Activated CD8-positive, alpha-beta memory T cell treated with anti-CD3 and anti-CD28 coated beads for 1 hour (primary cell): Measurements from ENCODE around the gene GPR50.

Source experiments
- DNase-seq, 2 donors: peaks; one replicate each; pipeline ENCODE4 v3.0.0-alpha.2; 2020; ENCODE audit warnings: low read depth in 1 of 2; ENCODE audit errors: extremely low read depth in 1 of 2

GPR50 gene

DNA sequence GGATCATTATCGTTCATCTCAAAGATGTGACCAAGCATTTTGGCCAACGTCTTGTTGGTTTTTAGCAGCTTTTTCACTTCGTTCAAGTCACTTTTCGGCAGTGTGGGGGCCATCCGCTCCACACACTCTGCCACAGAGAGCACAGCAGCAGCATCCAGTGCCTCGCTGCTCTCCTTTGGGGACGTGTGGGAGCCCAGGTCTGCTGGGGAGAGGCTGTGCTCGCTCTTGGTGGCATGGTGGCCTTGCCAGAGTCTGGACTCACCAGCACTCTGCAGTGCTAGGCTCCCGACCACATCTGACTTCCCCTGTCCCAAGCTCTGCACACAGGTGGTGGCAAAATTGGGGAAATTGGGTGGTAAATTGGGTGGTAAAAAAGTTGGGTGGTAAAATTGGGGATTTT is 50.6 kb downstream of the GPR50 start:
- no peak for DNase-seq

DNA sequence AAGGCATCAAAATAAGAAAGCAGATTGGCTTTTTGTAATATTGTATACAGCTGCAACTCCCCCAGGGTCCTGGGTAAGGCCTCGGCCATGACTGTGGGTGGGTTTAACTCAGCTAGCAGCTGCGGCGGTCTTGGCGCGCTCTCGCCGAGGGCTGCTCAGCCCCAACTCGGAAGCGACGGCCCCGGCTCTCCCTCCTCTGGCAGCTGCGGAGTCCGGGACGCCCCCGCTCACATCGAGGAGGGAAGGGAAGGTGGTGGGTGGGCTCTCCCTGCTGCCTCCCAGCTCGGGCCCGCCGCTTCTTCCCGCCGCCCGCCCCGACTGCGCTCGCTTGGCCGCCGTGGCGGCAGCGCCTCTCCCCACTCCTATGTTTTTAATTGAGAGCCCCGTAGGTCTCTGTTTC is 51.2 kb downstream of the GPR50 start:
- DNase-seq, result no peak

DNA sequence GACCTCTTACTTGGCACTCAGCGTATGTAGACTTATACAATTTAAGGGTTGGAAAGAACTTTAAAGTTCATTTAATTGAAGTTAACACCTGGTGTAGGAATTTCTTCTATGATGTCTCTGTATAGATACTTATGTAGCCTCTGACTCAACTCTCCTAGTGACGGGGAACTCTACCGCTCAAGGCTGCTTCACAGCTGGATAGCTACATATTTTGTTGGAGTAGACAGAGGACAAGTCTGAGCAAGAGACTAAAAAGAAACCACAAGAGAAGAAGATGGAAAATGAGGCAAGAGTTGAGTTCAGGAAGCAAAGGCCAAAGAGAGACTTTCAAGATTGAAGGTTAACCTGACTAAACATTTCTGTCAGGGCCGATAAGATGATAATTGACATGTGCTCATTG is 52.6 kb downstream of the GPR50 start:
- no peak for DNase-seq
